Measurements from ENCODE around the gene SCN7A. TPM values are rescaled to one million over a fixed set of nuclear protein-coding genes. Genes with fewer than 3 reads are reported as not detected.

The SCN7A gene
- total RNA-seq, 1 donor from 2014 or later: 97.1 TPM

DNA sequence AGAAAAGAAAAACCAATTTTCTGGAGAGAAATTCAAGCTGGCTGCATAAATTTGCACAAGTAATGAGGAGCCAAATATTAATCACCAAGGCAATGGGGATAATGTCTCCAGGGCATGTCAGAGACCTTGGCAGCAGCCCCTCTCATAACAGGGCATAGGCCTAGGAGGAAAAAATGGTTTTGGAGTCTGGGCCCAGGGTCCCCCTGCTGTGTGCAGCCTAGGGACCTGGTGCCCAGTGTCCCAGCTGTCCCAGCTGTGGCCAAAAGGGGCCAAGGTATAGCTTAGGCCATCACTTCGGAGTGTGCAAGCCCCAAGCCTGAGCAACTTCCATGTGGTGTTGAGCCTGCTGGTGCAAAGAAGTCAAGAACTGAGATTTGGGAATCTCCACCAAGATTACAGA is 57.1 kb downstream of the SCN7A start:
- no peak overlapping the region for H3K27ac ChIP-seq
- no peak overlapping the region for H3K4me3 ChIP-seq
- DNase-seq (no peak), ATAC-seq (no peak)
- no peak for TF ChIP-seq CTCF (IDR thresholded peaks at IDR 0.05)
- intact Hi-C loops (cut with DNase I): no loop called here
- no peaks in the 10 kb centered on the region for H3K9me3 ChIP-seq
- no peaks in the 10 kb centered on the region for H3K36me3 ChIP-seq
- no peaks in the 10 kb centered on the region for H3K27me3 ChIP-seq
- no peaks in the 10 kb centered on the region for H3K4me1 ChIP-seq

GRCh38 chr2:166436189-166436588 is 57.9 kb downstream of the SCN7A start:
- intact Hi-C loops (cut with DNase I): no loop called here
- no peak for TF ChIP-seq CTCF (IDR thresholded peaks at IDR 0.05)
- Histone ChIP-seq H3K36me3 (no peaks in the 10 kb centered on the region), H3K4me1 (no peaks in the 10 kb centered on the region), H3K9me3 (no peaks in the 10 kb centered on the region), H3K27ac (no peak overlapping the region), H3K4me3 (no peak overlapping the region), H3K27me3 (no peaks in the 10 kb centered on the region)
- DNase-seq (no peak), ATAC-seq (no peak)

DNA sequence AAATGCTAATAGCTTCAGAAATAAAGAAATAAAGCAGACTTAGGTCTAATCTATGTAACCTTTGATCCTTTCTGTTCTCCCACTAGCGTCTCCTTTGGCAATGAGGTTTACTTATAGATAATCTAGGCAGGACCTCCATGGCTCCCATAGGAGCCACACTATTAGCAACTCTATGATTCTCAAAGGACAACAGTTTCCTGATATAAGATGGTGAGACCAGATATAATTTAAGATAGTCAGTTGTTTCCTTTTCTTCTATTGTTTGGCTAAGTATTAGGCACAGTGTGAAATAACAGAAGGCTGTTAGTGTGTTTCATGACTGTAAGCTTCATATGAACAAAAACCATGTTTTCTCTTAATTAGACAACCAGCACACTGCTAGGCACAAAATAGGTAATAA is 59.6 kb downstream of the SCN7A start:
- no peaks in the 10 kb centered on the region for H3K9me3 ChIP-seq
- no peaks in the 10 kb centered on the region for H3K36me3 ChIP-seq
- no peaks in the 10 kb centered on the region for H3K27me3 ChIP-seq
- no peaks in the 10 kb centered on the region for H3K4me1 ChIP-seq
- no peak overlapping the region for H3K4me3 ChIP-seq
- ATAC-seq (no peak), DNase-seq (no peak)
- TF ChIP-seq CTCF (IDR thresholded peaks at IDR 0.05): no peak
- H3K27ac ChIP-seq: no peak overlapping the region
- intact Hi-C loops (cut with DNase I): no loop called here

DNA sequence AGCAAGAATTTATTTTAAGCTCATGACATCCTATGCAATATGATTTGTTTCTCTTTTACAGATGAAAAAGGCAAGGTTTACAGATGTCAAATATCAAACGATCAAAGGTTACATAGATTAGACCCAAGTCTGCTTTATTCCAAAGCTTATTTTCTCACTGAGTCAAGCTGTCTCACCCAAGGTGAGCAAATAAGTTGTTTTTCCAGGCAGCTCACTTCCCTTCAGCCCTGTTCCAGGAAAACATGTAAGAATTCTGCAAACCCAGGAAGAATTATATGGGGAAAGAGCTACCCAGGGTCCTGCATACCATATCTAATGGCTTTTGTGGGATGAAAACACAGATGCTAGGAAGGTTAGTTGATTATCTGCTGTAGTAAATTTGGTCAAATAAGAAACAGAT is 60.6 kb downstream of the SCN7A start:
- H3K36me3 ChIP-seq: no peaks in the 10 kb centered on the region
- no peak overlapping the region for H3K4me3 ChIP-seq
- H3K4me1 ChIP-seq: no peaks in the 10 kb centered on the region
- H3K27me3 ChIP-seq: no peaks in the 10 kb centered on the region
- no peaks in the 10 kb centered on the region for H3K9me3 ChIP-seq
- intact Hi-C loops (cut with DNase I): no loop called here
- DNase-seq (no peak), ATAC-seq (no peak)
- H3K27ac ChIP-seq: no peak overlapping the region
- TF ChIP-seq CTCF (IDR thresholded peaks at IDR 0.05): no peak

DNA sequence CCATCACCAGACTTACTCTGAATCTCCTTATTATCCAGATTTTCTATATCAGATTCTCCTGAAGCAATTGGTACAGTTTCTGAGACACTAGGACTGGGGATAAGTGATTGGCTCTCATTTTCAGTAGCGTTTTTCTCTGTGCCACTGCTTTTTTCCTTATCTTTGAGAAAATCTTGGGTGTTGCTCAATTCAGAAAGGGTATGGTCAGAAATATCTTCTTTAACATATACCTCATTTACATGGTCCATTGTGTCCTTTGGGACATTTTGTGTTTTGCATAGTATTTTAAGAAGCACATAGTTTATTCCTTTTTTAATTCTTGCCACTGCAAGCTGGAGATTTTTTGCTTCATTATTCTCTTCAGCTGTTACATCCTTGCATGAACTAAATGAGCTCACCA is 61.7 kb downstream of the SCN7A start:
- no peak for DNase-seq

More for the DNA sequence above, 61.7 kb downstream of the SCN7A start:
- no peak overlapping the region for H3K27ac ChIP-seq
- no peak overlapping the region for H3K4me3 ChIP-seq
- no peaks in the 10 kb centered on the region for H3K4me1 ChIP-seq
- no peak for ATAC-seq
- intact Hi-C loops (cut with DNase I): no loop called here
- TF ChIP-seq CTCF (IDR thresholded peaks at IDR 0.05): no peak
- H3K9me3 ChIP-seq: no peaks in the 10 kb centered on the region
- H3K27me3 ChIP-seq: no peaks in the 10 kb centered on the region
- H3K36me3 ChIP-seq: peaks cover 2% of the 10 kb centered on the region

Measured in upper lobe of right lung (tissue), 1 donor.